GM19193 (cell line): Measurements from ENCODE around the gene EML6.

Experiments
- POLR2A ChIP-seq: IDR thresholded peaks from 4 replicates; pipeline ENCODE4 v1.6.1; 2011; ENCODE audit not compliant: insufficient read depth, insufficient read length; ENCODE audit errors: extremely low read depth

The EML6 gene

DNA sequence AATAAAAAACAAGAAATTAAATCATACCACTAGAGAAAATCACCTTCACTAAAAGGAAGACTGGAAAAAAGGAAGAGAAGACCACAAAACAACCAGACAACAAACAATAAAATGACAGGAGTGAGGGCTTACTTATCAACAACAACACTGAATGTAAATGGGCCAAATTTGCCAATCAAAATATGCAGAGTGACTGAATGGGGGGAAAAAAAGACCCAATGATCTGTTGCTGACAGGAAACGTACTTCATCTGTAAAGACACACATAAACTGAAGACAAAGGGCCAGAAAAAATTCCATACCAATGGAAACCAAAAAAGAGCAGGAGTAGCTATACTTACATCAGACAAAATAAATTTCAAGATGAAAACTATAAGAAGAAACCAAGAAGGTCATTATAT, 25.5 kb upstream of the EML6 start:
- TF ChIP-seq POLR2A: no peak

DNA sequence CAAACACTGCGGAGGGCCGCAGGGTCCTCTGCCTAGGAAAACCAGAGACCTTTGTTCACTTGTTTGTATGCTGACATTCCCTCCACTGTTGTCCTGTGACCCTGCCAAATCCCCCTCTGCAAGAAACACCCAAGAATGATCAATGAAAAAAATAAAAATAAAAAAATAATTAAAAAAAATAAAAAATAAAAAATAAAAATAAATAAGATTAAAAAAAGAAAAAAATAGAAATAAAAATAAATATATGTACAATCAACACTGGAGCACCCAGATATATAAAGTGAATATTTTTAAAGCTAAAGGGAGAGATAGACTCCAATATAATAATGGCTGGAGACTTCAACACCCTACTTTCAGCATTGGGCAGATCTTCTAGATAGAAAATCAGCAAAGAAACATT, 23.8 kb upstream of the EML6 start:
- TF ChIP-seq POLR2A: no peak

DNA sequence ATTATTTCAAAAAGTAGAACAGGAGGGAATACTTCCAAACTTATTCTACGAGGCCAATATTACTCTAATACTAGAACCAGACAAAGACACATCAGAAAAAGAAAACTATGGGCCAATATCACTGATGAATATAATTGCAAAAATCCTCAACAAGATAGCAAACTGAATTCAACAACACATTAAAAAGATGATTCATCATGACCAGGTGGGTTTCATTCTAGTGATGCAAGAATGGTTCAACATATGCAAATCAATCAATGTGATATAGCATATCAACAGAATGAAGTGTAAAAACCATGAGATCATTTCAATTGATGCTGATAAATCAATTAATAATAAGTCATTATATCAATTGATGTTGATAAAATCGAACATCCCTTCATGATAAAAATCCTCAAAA, 22.4 kb upstream of the EML6 start:
- TF ChIP-seq POLR2A: no peak

DNA sequence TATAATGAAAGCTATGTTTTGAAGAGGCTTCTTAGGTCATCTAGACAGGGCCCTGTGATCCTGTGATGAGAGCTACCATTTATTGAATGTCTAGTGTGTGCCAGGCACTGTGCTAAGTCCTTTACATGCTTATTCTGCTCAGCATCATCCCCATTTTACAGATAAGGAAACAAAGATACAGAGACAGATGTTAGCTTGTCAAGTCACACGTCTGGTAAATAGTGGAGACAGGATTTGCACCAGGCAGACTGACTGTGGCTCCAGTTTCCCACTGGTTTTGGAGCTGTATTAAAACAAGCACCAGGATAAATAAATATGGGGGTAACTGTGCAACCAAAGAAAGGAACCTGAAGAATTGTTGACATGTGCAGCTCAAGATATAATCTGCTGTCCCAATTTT, 19.2 kb upstream of the EML6 start:
- no peak for TF ChIP-seq POLR2A

DNA sequence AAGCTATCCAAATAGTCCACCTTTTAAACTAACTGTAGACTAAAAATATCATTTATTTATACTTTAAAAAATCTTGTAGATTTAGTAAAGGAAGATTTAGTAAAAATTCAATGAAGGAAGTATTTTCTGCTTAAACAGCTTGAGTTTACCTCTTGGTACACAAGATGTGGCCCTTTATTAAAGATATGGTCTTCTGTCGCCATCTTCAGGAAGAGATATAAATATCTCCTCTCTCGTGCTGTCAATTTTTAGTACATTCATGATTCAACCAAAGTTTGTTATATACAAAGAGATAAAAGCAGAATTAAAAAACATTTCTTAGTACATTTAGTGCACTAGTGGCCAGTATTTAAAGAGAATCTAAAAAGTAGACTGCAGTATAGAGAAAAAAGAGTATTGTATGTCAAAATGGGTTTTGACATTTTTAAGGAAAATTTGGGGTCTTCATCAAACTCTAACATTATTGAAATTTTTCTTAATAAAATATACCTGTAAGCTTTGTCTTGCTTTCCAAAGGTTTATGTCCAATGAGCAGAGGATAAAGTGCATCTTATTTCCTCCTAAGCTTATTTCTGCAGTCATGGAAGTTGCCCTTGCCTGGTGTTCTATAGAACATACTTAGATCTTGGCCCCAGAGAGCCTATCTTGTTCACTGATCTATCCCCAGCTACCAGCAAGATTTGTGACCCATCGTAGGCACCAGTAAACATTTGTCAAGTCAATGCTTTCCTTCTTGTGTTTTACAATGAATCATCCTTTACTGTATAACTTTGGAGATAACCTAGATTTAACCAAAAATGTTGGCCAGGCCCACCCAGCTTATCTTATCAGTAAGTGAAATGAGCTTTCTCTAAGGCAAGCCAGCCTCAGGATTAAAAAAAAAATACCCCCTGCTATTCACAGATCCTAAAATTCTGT, 18.5 kb upstream of the EML6 start:
- TF ChIP-seq POLR2A: no peak

DNA sequence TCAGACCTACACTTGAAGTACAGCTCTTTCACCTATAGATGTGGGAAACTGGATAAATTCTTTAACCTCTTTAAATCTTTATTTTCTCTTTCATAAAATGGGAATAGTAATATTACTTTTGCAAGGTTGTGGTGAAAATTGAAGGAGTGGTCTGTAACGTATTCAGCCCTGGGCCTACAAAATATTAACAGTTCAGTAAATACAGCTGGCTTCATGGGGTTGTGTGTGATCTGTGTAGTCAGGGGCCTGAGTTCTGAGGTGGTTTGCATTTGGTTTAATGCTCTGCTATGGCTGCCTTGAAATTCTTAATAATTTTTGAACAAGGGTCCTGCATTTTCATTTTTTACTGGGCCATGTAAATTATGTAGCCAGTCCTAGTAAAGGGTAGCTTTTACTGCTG, 16.8 kb upstream of the EML6 start:
- TF ChIP-seq POLR2A: no peak

DNA sequence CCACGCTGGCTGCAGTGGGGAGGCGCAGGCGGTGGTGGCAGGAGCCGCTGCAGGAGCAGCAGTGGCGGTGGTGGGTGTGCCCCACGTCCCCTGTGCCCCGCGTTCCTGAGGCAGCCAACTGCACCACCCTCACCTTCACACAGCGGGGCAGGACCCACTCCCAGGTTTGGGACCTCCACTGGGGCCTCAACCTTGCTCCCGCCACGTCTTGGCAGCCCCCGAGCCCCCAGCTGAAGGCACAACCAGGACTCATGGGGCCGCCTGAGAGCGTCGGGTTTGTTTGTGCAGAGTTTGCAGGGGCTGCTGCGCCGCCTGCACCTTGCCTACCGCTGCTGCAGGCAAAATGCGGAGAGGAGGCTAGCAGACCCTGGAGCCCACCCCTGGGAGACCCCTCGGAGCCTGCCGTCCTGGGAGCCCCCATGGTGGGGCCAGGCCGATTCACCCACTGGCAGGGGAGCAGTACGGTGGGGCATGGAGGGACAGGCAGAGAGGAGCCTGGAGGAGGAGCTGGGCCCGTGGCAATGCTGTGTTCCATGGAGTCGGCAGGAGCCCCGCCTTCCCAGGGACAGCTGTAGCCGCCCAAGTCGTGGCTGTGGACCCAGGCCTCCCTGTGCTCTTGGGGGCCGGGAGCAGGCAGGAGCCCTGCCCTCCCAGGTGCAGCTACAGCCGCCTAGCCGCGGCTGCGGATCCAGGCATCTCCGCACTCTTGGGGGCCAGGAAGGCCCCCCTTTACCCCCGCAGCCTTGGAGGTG, 14.7 kb upstream of the EML6 start:
- TF ChIP-seq POLR2A: no peak

DNA sequence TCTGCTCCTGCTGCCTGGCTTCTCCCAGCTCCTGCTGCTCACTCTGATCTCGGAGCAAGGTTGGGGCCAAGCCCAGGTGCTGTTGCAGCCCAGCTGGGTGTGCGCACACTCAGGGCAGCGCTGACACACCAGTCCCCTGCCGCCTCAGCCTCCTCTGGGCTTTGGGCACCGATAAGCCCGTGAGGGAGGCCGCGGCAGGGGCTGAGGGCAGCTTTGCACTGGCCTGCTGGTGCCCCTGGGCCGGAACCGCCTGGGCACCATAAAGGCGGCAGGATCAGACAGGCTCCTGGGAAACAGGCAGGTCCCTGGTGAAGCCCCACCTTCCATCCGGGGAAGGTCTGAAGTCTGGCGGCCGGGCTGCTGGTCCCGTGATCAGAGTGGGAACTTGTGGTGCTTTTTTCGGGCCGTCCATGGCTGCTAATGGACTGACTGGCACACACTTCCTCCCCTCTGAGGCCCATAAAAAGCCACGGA, 14.1 kb upstream of the EML6 start:
- no peak for TF ChIP-seq POLR2A

DNA sequence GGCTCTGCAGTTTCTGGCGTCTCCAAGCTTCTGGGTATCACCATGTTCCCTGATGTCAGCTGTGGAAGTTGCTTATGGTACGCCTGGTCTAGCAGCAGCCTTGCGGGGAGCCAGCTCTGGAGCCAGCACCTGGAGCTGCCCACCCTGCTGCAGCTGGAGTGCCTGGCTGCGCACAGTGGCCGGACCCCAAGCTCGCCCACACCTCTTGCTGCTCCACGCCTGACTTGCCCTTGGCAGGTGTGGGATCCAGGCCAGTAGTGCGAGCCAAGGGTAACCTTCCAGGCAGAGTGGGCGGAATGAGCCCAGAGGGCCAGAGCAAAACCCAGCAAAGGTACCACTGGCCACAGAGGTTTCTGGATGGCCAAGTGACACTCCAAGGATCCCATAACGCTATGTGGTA, 13.2 kb upstream of the EML6 start:
- TF ChIP-seq POLR2A: no peak

DNA sequence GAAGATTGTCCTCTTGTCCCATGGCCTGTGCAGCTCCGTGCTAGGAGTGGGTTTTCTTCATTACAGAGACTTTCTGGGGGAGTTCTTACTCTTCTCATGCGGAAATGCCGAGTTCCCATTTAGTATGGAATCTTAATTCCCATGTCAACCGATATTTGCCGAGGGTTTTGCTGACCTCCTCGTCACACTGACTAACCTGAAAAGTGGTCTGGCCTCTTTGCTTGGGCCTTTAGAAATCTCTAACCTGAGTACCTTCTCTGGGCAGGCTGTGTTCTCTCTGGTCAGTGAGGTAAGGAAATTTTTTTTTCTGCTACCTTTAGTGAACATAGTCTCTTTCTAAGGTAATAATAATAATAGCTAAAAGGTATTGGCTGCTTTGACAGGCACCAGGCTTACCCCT, 10.9 kb upstream of the EML6 start:
- no peak for TF ChIP-seq POLR2A

DNA sequence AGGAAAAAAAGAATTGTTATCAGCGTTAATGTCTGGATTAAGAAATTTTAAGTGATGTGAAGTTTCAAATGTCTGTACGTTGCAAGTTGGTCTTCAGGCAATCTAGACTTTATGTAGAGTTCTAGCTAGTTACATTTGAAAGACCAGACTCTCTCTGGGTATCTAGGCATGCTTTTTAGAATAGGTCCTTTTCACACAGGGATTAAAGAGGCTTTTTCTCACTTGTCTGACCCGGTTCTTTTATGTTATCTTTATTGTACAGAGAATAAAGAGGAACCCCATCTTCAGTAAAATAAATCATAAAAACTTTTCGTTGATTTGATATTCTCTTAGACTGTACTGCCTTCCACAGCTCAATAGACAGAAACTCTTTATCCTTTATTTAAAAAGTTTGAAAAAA, 8.5 kb upstream of the EML6 start:
- no peak for TF ChIP-seq POLR2A

DNA sequence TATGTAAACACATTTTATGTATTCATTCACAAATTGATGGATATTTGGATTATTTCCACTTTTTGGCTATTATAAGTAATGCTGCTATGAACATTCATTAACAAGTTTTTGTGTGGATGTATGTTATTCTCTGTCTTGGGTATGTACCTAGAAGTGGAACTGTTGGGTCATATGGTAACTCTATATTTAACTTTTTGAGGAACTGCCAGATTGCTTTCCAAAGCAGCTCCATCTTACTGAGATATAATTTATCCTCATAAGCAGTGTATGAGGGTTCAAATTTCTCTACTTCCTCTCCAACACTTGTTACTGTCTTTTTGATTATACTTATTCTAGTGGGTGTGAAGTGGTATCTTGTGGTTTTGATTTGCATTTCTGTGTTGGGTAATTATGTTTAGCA, 7.1 kb upstream of the EML6 start:
- no peak for TF ChIP-seq POLR2A

DNA sequence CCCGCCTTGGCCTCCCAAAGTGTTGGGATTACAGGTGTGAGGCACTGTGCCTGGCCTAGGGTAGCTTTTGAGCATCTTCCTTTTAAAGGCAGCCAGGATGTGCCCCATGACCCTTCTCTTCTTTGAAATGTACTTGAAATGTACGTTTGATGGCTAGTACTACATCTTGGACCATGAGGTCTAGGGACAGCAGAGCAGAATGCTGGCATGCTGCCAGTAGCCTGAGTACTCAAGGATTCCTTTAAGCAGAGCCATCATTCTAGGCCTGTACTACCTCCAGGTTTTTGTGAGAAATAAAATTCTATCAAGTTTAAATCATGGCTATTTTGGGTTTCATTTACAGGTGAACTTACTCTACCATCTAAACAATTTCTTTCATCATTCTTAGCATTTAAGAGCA, 2.9 kb upstream of the EML6 start:
- no peak for TF ChIP-seq POLR2A

DNA sequence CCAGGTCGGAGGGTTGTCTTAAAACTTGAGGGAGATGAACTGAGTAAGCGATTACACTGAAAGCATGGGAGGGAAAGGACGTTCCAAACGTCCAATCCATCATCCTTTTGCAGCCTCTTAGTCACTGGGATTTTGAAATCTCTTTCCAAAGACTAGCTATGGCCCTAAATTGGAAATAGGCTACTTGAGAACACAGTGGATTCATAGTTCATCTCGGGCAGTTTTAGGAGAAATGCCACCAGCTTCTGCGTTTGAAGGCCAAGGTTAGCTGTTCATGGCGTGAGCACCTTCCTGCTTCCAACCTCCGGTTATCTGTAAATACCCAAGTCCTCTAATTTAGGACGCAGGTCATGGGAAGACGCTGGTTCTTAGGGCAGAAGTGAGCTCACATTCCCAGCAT, 821 bp upstream of the EML6 start:
- TF ChIP-seq POLR2A: no peak

DNA sequence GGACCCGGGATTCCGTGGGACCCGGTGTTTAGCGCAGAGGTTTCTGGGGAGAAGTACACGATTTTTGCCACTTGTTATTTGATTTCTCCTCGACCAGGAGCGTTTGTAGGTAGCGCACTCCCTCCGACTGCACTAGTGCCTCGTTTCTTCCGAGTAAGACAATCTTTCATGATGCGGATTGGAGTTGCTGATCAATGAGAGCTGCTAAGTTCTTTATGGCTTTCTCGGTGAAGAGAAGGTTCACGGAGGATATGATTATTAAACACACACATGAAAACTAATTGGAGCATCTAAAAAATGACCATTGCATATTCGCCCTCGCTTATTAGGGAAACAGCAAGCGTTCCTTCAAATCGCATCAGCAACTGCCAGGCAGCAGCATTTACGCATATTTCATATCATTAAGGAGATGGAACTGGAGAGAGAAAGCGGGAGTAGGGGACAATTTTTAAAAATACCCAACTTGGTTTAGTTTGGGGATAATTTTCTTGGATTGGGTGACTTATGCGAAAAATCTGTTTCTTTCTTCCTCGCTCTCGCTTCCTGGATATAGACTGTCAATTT, 616 bp downstream of the EML6 start:
- no peak for TF ChIP-seq POLR2A

DNA sequence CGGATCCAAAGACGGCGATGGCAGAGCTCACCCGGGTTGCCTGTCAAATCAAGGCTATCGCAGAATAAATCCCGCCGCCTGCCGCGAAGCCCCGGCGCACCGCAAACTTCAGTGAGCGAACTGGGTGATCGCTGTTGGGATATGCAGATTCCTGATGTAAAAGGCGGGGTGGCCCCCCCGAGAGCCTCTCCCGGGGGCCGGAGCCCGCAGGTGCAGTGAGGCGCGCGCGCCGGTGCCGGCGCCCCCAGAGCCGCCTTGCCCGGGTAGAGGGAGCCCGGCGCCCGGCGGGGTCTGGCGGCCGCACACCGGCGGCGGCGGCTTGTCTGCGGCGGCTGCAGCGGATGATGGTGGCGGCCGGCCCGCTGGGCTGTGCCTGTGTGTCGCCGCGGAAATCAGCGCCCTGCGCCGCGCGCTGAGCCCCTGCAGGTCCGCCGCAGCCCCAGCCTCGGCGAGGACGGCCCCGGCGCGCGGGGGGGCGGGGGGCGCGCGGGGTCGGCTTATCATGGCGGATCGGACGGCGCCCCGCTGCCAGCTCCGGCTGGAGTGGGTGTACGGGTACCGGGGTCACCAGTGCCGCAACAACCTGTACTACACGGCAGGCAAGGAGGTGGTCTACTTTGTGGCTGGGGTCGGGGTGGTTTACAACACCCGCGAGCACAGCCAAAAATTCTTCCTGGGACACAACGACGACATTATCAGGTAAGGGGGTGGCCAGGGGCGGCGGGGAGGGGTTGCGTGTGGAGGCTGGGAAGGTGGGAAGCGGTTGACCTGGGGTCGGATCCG, 1.3 kb downstream of the EML6 start:
- TF ChIP-seq POLR2A: no peak
